DMS53 treated with DMSO at 0.1 percent for 48 hours (cell line): ENCODE data around the gene CCS.
"Not testable (repeated sequence)": the region's sequence is repeated elsewhere in the genome, so short reads cannot be mapped to it uniquely, and the experiment has no call there.

Experiments used
- DNase-seq: peaks from one replicate; lab custom pipeline; 2025; ENCODE audit not compliant: unreplicated experiment; lab: John Stamatoyannopoulos, UW

CCS gene, protein sequence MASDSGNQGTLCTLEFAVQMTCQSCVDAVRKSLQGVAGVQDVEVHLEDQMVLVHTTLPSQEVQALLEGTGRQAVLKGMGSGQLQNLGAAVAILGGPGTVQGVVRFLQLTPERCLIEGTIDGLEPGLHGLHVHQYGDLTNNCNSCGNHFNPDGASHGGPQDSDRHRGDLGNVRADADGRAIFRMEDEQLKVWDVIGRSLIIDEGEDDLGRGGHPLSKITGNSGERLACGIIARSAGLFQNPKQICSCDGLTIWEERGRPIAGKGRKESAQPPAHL

DNA sequence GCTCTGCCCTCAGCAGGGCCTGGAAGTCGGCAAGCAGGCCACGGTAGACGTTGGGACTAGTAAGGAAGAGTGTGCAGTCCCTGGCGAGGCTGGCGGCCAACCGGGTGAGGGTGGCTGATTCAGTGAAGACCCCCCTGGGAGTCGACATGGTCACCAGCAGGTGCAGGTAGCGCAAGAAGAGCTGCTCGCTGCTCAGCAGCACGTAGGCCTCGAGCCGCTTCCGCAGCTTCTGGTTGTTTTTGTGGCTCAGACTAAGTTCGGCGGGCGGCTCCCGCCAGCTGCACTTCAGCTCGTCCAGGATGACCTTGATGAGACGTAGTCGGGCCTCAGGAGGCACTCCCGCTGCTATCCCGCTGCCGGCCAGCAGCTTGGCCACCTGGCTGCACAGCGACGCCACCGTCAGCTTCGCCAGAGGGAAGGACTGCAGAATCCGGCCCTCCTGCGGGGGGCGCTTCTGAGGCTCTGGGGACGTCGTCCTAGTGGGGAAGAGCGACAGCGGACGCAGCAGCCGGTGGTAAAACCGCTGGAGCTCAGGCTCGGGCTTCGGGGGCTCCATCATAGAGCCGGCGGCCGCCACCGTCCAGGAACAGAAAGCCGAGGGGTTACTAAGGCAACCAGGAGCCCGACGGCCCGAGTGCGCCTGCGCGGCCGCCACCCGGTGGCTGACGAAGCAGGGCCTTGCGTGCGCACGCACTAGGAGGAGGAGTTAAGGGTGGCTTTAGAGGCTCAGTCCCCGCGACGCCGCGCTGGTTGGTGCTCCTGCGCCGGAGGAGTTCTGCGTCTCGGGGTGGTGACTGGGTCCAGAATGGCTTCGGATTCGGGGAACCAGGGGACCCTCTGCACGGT lies at the start of gene CCS, which contains the start of gene CCDC87:
Gene CCS, plus strand, starts transcription at position 729 of the 846 bp plus-strand sequence. Its CDS starts 77 bp downstream, at position 806.
Gene CCDC87, minus strand, starts transcription at position 607 of the 846 bp plus-strand sequence. Its CDS starts 48 bp downstream, at position 559.
- peak; percentile 97 for DNase-seq

DNA sequence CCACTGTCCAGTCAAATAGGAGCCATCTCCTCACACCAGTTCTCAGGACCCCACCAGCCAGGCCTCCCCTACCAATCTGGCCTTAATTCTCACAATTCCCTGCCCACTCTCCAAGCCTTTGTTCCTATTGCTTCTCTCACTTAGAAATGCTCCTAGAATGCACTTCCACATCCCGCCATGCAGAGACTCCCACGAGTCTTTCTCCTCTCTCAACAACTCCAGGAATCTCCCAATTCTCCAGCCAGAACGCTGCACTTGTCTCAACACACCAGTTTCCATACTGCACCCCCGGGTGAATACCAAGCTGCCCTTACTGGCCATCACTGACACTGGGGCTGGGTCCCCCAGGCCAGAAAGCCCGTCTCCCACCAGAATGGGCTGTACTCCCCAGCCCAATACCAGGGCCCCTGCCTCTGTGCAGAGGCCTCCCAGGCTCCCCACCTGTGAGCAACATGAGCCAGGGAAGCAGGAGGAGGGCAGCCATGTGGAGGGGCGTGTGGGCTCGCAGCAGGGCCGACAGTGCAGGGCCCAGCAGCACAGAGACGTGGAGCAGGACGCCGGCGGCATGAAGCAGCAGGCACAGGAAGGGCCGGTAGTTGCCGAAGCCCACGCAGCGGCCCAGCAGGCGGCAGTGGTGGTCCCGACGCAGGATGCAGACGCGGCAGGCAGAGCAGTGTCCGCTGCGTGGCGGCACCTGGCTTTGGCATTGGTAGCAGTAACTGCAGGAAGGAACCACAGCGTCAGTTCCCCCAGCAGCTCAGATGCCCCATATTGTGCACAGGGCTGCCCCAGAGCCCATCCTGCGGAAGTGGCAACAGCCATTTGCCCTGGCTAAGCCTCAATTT lies 49.5 kb upstream of the CCS start:
- DNase-seq, result no peak

DNA sequence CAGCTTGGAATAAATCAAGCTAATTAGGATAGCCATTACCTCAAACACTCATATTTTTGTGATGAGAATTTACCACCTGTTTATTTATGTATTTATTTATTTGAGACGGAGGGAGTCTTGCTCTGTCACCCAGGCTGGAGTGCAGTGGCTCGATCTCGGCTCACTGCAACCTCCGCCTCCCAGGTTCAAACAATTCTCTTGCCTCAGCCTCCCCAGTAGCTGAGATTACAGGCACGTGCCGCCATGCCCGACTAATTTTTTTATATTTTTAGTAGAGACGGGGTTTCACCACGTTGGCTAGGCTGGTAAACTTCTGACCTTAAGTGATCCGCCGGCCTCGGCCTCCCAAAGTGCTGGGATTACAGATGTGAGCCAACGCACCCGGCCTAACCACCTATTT lies 48.0 kb upstream of the CCS start:
- DNase-seq, result not testable (repeated sequence)

DNA sequence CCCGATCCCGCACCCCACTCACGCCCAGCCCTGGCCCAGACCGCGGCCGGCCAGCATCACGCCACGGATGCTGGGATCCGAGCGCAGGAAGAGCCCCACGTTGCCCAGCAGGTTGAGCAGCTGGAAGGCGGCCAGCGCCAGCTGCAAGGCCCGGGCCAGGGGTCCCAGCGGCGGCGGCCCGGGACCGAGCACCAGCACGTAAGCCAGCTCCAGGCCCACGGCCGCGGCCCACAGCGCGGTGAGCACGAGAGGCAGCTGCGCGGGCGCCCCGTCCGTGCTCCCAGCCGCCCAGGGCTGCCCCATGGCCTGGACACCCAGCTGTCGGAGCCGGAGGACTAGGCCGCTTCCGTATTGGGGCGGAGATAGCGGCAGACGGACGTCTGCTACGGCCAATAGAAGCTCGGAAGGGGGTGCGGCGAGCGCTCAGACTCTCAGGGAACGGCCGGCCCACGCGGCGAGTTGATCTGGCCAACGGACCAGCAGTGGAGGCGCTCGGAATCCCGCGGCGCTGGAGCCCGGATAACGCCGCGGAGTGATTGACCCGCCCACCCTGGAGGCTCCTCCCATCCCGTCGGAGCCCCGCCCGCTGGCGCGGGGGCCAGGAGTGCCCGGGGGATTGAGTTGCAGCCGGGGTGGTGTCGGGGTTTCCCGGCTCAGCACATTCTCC lies 47.2 kb upstream of the CCS start, which contains the start of gene ZDHHC24:
Gene ZDHHC24, minus strand, starts transcription at position 348 of the 667 bp plus-strand sequence. Its CDS starts 45 bp downstream, at position 303.
- DNase-seq, result peak; percentile 98

DNA sequence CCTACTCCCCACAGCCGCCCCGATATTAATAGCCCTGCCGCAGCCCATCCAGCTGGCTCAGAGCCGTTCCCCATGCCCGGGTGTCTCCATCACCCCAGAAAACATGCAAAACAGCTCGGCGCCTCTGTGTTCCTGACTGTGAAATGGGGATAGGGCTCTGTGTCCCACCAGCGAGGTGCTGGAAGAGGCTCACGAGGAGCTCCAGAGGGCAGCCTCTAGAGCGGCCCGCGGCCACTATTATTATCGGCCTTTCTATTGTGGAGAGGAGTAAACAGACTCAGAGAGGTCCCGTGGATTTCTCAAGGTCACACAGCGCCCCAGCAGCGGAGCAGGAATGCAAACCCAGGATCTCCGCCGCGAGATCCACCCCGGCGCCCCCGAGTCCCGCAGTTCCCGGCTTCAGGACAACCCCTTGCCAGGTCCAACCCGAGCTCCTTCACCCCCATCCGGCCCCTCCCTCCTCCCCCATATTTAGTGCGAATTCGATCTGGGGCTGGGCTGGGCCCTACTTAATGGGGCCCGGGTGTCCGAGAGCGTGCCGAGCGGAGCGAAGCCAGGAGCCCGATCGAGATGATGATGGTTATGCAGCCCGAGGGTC lies 46.5 kb upstream of the CCS start, which contains the start of gene ACTN3:
Gene ACTN3, plus strand, starts transcription at position 536 of the 598 bp plus-strand sequence. Its CDS starts 35 bp downstream, at position 571.
- no peak for DNase-seq

DNA sequence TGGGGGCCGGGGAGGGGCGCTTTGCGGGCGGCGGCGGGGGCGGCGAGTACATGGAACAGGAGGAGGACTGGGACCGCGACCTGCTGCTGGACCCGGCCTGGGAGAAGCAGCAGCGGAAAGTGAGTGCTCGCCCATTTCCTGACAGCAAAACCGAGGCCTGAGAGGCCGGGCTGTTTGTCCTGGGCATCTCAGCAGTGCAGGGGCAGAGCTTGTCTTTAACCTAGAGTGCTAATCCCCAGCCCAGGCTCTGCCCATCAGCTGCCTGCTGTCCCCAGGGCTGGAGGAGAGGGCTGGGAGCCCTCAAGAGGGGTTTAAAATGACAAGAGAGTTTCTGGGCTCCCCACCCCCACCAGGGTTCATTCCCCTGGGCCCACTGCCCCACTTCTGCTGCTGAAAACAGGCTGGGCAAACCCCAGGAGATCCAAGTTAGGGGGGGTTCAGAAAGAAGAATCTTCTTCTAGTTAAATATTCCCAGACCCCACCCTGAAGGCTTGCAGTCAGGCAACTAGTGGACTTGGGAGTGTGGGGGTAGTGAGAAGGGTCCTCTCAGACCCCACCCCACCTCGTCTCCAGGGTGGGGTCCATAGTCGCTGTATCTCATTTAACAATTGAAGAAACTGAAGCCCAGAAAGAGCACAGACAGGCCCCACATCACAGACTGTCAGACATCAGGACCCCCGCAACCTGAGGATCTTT lies 45.9 kb upstream of the CCS start:
- no peak for DNase-seq

DNA sequence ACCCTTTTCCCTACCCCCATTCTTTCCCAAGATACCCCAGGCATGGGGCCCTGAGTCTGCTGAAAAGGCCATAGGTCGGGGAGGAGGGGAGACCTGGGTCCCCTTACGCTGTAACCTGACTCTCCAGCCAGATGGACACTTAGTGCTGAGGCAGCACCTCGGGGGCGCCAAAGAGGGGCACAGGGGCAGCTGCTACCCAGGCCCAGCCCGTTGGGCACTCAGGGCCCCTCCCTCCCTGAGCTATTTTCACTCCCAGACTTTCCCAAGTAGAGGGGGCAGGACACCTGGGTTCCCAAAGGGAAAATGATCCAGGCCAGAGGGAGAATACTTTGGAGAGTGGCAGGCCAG lies 45.3 kb upstream of the CCS start:
- no peak for DNase-seq

DNA sequence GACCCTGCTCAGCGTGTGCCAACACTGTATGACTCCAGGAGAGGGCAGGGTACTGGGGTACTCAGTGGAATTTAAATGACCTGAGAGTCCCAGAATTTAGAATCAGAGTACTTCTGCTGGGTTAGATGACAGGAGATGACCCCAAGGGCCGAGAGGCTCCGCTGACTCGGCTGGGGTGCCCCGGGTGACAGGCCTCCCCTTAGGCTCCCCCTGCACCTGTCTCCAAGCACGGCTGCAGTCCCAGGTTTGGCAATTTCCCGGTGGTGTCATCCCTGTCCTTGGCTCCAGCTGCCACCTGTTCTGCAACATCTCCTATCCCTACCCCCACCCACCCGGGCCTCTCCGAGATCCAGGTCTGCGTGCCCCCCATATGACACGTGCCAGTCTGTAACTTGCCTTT lies 44.9 kb upstream of the CCS start:
- DNase-seq, result no peak

DNA sequence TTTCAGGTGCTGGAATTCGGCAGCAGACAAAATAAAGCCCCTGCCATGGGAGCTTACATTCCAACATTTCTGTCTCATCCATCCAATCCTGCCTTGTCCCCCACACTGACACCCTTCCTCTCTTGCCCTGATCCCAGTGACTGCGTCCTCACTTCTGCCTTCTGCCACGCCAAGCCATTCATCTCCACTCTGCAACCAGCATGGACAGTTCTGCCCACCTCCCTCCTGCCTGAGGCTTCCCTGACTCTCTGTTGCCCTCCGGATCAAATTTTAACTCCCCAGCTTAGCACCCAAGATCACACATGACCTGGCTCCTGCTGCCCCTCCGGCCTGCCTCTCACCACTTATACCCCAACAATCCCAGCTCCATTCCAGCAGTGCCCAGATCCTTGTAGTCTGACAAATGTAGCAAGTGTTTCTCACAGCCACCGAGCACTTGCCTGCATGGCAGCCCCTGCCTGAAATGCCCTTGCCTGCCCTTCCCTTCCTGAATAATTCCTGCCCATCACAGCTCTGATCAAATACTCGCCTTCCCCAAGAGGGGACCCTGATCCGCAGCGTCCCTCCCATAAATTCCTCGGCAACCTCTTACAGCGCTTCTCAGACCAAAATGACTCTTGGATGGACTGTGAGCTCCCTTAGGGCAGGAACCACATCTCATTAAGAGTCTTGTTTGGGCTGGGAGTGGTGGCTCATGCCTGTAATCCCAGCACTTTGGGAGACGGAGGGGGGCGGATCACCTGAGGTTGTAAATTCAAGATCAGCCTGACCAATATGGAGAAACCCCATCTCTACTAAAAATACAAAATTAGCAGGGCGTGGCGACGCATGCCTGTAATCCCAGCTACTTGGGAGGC lies 44.0 kb upstream of the CCS start:
- no peak for DNase-seq

DNA sequence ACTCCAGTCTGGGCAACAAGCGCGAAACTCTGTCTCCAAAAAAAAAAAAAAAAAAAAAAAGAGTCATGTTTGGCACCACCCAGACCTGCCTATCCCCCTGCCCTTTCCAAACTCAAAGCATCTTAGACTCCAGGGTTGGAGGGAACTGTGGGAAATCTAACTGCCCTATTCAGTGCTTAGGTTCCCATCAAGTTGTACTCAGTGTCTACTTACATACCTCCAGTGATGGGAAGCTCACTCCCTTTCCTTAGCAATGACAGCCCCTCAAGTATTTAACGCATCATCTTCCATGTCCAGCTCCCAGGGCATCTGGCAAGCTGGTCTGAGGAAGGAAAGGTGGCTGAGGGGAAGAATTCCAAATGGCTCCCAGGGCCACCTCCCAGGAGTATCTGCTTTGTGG lies 43.3 kb upstream of the CCS start:
- DNase-seq, result no peak

DNA sequence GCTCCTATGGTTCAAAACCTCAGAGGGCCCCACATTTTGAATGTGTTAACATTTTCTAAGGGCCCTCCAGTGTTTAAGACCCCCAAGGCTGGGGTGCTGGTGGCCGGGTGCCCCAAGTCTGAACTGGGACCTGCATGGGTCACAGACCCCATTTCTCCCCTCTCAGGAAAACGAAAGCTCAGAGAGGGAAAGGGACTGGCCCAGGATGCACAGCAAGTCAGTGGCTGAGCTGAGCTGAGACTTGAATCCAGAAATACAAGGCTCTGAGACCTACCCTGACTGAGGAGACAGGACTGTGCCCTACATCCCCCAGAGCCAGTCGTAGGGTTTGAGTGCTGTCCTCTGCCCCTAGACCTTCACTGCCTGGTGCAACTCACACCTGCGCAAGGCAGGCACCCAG lies 42.1 kb upstream of the CCS start:
- no peak for DNase-seq

DNA sequence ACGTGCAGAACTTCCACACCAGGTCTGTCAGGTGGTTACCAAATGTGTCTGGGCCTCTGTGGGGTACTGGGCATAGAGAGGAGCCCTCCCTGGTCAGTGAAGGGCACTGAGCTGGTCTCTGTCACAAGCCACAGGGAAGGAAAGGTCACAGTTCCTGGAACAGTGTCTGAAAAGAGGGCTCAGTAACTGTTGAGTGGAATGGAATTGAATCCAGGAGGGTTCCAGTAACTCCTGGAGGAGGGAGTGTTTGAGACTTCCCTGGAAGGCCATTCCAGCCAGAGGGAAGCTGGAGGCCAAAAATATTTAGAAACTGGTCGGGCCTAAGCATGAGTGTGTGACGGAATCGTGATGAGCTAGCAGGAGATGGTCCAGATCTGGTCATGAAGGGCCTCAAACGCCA lies 38.4 kb upstream of the CCS start:
- no peak for DNase-seq

DNA sequence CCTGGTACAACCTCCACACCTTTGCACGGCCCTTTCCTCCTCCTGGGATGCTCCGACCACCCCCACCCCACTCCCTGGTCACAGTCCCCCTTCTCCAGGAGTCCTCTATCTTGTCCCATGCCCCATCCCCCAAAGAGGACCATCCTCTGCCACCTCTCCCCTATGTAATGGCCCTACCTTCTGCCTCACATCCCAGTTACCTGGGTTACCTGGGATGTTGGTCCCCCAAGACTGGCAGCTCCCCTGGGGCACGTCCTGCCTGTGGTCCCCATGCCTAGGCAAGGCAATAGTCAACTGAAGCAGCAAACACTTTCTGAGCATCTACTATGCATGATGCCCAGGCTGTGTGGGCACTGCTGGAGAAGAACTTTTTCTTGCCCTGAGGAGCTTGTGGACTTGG lies 37.6 kb upstream of the CCS start:
- DNase-seq, result no peak

DNA sequence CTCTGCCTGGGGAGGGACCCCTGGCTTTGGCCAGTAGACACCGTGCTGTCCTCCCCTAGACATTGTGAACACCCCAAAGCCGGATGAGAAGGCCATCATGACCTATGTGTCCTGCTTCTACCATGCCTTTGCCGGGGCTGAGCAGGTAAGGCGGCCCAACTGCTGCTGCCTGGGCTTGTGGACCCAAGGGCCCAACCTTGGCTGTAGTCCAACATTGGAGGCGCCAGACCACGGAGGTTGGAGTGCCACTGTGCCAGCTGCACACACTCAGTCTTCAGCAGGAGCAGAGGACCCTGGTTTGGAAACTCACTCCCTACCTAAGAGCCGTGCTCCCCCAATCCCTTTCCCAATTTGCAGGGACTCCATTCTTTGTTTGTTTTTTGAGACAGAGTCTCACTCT lies 36.9 kb upstream of the CCS start:
- DNase-seq, result peak; percentile 48

DNA sequence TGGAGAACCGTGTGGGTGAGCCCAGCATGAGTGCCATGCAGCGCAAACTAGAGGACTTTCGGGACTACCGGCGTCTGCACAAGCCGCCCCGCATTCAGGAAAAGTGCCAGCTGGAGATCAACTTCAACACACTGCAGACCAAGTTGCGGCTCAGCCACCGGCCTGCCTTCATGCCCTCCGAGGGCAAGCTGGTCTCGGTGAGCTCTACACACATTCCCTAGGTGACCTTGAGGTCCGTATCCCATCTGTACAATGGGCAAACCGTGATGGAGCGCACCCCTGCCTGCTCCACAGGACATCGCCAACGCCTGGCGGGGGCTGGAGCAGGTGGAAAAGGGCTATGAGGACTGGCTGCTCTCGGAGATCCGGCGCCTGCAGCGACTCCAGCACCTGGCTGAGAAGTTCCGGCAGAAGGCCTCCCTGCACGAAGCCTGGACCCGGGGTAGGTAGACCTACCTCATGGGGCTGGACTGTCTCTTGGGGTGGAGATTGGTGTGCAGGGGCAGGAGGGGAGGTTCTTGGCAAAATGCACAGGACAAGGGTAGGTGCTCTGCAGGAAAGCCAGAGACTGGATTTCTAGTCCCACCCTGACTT lies 35.2 kb upstream of the CCS start:
- no peak for DNase-seq

DNA sequence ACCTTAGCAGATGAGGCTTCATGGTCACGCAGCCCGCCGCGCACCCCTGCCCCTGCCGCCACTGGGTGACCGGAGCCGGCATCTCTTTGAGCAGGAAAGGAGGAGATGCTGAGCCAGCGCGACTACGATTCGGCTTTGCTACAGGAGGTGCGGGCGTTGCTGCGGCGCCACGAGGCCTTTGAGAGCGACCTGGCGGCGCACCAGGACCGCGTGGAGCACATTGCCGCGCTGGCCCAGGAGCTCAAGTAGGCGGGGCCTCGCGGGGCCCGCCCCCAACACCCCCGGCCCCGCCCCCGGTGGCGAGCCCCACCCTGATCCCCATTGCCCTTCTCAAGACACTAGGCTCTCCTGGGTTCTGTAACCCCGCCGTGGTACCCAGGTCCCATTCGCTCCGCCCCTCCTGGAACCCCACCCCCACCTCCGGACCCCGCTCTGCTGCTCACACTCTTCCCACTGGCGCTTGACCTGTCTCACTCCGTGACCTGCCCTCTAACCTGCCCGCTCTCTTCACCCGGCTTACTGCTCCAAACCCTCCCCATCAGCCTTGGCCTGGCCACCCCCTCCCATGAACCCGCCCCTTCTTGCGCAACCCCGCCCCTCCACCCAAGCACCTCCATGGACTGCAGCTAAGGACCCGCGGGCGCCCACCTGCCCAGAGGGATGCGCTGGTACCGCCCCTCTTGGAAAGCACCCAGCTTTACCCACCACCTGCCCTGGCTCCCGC lies 33.7 kb upstream of the CCS start:
- DNase-seq, result peak; percentile 39

DNA sequence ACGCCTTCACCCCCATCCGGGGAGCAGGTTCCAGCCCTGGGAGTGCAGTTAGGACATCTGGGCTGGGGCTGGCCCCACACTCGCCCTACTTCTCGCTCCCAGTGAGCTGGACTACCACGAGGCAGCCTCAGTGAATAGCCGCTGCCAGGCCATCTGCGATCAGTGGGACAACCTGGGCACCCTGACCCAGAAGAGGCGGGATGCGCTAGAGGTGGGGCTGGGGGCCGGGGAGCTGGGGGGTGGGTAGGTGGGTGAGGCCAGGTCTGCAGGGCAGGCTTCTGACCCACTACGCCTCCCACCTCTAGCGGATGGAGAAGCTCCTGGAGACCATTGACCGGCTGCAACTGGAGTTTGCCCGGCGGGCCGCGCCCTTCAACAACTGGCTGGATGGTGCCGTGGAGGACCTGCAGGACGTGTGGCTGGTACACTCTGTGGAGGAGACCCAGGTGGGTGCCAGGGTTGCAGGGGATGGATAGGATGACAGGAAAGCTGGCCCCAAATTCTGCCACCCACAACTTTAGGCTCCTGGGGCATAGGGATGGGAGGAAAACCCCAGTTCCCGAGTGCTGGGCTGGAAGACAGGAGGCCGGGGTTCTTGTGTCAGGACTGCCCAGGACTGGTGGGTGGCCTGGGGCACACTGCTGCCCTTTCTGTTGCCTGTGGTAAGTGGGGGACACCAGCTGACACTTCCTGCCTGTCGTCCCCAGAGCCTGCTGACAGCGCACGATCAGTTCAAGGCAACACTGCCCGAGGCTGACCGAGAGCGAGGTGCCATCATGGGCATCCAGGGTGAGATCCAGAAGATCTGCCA lies 32.9 kb upstream of the CCS start:
- DNase-seq, result no peak
